Endothelial cell of hepatic sinusoid (primary cell): ENCODE measurements around the gene SNIP1.
"Not testable (repeated sequence)": the region's sequence is repeated elsewhere in the genome, so short reads cannot be mapped to it uniquely, and the experiment has no call there.

Source experiments
- in situ Hi-C: cut with HindIII; loops from 2 replicates; pipeline ENCODE4 v1.10.0; 2017; ENCODE audit warnings: low sequenced_read_pairs

Gene SNIP1

GRCh38 chr1:37559957-37560379 lies 5.9 kb upstream of the SNIP1 start:
- in situ Hi-C loops, result loop anchor here (5.0 kb wide), 1 partner anchor 63 kb away; no protein-coding TSS in a partner anchor

DNA sequence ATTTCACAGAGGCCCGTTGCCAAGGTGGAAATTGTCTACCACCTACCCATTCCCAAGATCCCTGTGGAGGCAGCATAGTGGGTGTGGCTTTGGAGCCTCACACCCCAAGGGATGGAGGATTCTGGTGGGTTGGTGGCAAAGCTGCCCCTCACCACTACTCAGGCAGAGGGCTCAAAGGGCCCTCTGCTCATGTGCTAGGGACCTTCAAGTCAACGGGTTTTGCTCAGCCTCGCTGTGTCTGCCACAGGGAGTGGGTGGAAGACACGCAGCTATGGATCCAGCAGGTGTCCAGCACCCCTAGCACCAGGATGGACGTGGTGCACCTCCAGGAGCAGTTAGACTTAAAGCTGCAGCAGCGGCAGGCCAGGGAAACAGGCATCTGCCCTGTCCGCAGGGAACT lies 5.0 kb upstream of the SNIP1 start:
- in situ Hi-C loops, result loop anchor here (5.0 kb wide), 1 partner anchor 62 kb away; no protein-coding TSS in a partner anchor

DNA sequence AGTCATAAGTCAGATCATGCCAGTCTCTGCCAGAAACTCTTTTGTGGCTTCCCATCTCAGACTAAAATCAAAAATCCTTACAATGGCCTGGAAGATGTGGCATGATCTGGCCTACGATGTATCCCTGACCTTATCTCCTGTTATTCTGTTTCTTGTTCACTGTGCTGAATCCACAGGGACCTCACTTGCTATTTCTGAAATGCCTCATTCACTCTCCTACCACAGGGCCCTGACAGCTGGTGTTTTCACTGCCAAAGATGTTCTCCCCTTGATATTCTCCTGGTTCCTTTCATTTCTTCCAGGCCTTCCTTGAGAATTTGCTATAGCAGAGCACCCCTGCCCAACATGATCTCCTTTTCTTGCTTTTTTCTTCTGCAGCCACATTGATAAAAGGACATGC lies 4.3 kb upstream of the SNIP1 start:
- in situ Hi-C loops, result loop anchor here (5.0 kb wide), 1 partner anchor 61 kb away; no protein-coding TSS in a partner anchor

DNA sequence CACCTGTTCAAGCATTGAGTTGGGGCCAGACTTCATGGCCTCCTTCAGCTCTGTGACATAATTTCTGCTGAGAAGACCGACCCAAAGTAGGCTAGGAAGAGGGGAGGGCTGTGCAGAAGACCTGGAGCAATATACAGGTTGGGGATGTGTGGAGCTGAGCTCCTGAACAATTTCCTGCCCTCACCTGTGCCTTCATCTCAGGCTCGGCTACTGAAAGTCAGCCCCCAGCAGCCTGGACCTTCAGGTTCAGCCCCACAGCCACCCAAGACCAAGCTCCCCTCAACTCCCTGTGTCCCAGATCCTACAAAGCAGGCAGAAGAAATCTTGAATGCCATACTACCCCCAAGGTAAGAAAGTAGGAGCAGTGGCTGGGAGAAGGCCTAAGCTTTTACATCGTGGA lies 3.3 kb upstream of the SNIP1 start:
- in situ Hi-C loops, result loop anchor here (5.0 kb wide), 1 partner anchor 60 kb away; no protein-coding TSS in a partner anchor

DNA sequence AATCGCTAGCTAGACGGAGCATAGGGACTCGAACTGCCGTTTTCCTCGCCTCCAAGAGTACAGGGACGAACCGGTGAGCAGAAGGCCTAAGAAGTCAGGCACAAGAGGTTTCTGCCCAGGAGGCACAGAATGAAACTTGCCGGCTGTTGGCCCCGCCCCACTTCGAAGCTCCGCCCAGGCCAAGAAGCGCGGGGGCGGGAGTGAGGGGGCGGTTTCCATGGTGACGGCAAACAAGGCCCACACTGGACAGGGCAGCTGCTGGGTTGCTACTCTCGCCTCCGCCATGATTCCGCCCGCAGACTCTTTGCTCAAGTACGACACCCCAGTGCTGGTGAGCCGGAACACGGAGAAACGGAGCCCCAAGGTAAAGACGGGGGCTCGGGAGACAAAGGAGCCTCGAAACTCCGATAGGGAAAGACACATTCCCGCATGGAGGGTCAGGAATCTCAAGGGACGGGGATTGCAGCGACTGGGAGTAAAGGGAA lies 2.7 kb upstream of the SNIP1 start, which contains the start of gene DNALI1:
TSS of gene DNALI1 (plus strand) at position 229 of the 485 bp plus-strand sequence. CDS start at position 284, 55 bp downstream.
- in situ Hi-C loops, result loop anchor here (5.0 kb wide), 1 partner anchor 59 kb away; no protein-coding TSS in a partner anchor

- in situ Hi-C loops, result no loop called here
Observed at GRCh38 chr1:37553598-37553926, 531 bp downstream of the SNIP1 start.

- in situ Hi-C loops, result no loop called here
Observed at GRCh38 chr1:37549341-37549740, 4.8 kb downstream of the SNIP1 start.

GRCh38 chr1:37545019-37545418 lies 9.1 kb downstream of the SNIP1 start:
- in situ Hi-C loops, result no loop called here

DNA sequence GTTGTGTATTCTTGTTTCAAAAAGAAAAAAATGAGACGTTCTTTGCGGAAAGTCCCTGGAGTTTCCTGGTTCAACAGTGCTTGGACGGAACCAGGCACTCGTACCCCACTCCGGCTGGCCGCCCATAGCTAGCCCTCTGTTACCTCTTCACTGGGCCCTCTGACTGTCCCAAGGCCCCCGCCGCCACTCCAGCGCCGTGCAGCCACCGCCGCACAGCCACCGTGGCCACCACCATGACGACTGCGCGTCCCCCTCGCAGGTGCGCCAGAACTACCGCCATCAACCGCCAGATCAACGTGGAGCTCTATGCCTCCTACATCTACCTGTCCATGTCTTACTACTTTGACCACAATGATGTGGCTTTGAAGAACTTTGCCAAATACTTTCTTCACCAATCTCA lies 9.6 kb downstream of the SNIP1 start:
- in situ Hi-C loops, result no loop called here

- in situ Hi-C loops, result no loop called here
Observed at GRCh38 chr1:37540036-37540785, 13.9 kb downstream of the SNIP1 start.

GRCh38 chr1:37539154-37539553 lies 14.9 kb downstream of the SNIP1 start:
- in situ Hi-C loops, result not testable (repeated sequence)

GRCh38 chr1:37537378-37537777 lies 16.7 kb downstream of the SNIP1 start:
- in situ Hi-C loops, result no loop called here

DNA sequence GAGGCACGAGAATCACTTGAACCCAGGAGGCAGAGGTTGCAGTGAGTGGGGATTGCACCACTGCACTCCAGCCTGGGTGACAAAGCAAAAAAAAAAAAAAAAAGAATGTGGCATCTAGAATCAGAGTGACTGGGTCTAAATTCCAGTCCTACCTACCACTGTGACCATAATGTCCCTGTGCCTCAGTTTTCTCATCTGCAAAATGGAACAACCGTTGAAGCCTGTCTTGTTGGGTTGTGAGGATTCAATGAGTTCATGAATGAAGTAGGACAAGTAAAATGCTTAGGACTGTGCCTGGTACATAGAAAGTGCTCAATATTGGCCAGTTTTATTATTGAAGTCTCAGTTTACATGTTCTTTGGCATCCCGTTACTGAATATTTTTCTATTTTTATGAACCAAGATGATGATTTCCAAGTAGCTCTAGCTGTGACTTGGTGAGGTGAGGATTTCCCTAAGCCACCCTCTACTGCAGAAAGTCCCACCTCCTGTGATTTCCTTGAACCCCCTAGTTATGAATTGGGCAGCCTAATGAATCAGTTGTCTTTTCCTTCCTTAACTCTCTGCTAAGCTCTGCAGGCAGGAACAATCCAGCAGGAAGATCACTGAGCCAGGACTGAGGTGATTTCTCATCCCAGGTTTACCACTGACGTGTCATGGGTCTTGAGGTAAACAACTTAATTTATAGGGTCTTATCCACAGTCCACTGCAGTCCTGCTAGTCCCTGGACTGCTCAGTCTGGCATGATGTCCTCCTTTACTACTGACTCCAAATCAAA lies 20.6 kb downstream of the SNIP1 start:
- in situ Hi-C loops, result no loop called here

GRCh38 chr1:37532418-37533156 lies 21.5 kb downstream of the SNIP1 start:
- in situ Hi-C loops, result not testable (repeated sequence)

DNA sequence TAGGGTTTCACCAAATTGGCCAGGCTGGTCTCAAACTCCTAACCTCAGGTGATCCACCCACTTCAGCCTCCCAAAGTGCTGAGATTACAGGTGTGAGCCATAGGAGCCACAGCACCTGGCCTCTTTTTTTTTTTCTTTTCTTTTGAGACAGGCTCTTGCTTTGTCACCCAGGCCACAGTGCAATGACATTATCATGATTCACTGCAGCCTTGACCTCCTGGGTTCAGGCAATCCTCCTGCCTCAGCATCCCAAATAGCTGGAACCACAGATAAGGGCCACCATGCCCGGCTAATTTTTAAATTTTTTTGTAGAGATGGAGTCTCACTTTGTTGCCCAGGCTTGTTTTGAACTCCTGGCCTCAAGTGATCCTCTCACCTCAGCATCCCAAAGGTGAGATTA lies 24.2 kb downstream of the SNIP1 start:
- in situ Hi-C loops, result not testable (repeated sequence)

GRCh38 chr1:37519613-37520012 lies 34.5 kb downstream of the SNIP1 start:
- in situ Hi-C loops, result no loop called here

DNA sequence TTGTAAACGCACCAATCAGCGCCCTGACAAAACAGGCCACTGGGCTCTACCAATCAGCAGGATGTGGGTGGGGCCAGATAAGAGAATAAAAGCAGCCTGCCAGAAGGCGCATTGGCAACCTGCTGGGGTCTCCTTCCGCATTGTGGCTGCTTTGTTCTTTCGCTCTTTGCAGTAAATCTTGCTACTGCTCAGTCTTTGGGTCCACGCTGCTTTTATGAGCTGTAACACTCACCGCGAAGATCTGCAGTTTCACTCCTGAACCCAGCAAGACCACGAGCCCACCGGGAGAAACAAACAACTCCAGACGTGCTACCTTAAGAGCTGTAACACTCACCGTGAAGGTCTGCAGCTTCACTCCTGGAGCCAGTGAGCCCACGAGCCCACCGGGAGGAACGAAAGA lies 35.2 kb downstream of the SNIP1 start:
- in situ Hi-C loops, result not testable (repeated sequence)

- in situ Hi-C loops, result not testable (repeated sequence)
Observed at GRCh38 chr1:37518241-37518640, 35.9 kb downstream of the SNIP1 start.

- in situ Hi-C loops, result no loop called here
Observed at GRCh38 chr1:37517569-37517968, 36.5 kb downstream of the SNIP1 start.

DNA sequence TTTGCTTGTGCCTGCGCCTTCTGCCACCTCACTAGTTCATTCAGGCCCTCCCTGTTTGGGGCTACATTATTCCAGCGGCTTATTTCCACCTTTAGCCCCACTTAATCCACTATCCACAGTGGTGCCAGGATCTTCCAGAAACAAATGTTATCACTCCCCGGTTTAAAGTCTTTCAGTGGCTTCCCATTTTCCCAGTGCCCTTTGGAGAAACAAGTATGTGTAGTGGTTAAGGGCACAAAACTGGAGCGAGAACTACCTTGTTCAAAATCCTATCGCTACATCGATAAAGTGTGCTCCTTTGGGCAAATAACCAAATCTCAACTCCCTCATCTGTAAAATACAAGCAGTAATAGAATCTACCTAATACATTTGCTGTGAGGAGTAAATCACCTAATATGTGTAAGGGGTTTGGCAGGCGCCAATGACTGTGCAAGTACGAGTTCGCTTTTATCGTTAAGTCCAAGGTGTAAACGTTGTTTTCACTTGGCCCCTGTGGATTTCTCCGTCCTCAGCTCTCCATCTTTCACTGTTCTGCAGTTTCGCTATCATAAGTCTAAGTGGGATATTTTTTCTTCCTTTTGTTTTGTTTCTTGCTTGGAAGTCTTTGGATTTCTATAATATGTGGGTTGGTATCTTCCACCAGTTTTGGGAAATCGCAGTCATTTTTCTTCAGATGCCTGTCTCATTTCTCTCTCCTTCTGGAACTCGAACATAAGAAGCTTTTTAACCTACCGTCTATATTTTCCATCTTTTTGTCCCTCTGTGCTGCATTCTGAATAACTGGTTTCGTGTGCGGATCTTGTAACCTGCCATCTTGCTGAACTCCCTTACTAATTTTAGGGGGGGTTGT lies 38.7 kb downstream of the SNIP1 start:
- in situ Hi-C loops, result no loop called here
